Keratinocyte (primary cell): Measurements from ENCODE around the gene CTRB2. TPM values are rescaled to one million over a fixed set of nuclear protein-coding genes. Genes with fewer than 3 reads are reported as not detected.
"Not testable (repeated sequence)": the region's sequence is repeated elsewhere in the genome, so short reads cannot be mapped to it uniquely, and the experiment has no call there.

Source experiments
- DNase-seq: peaks from one replicate; pipeline ENCODE4 v3.0.0-alpha.2; 2011; ENCODE audit warnings: low read depth, missing footprints, low spot score
- FAIRE-seq: peaks from 2 replicates; lab custom pipeline; 2011; peaks lifted over from hg19 to GRCh38; lab: Jason Lieb, UNC
- H2AFZ ChIP-seq: 2 replicates; pipeline ENCODE4 v1.6.0; 2012; ENCODE audit warnings: low read length, control low read depth, inconsistent platforms; ENCODE audit not compliant: control insufficient read depth
- H3K27ac ChIP-seq: 2 replicates; pipeline ENCODE4 v1.5.1; 2011; ENCODE audit warnings: low read length; ENCODE audit not compliant: control insufficient read depth, insufficient read depth
- H3K27me3 ChIP-seq: 3 replicates; pipeline ENCODE4 v1.6.0; 2011; ENCODE audit warnings: low read length; ENCODE audit not compliant: control insufficient read depth, insufficient read depth; ENCODE audit errors: extremely low read depth
- H3K36me3 ChIP-seq, 2 experiments: 2 replicates in 1 of 2; 3 replicates in 1 of 2; pipeline ENCODE4 v1.5.1; 2011; ENCODE audit warnings: low read length in 2 of 2, mild to moderate bottlenecking in 1 of 2; ENCODE audit not compliant: control insufficient read depth in 2 of 2, insufficient read depth in 2 of 2; ENCODE audit errors: extremely low read depth in 1 of 2
- H3K4me1 ChIP-seq: 3 replicates; pipeline ENCODE4 v1.5.1; 2011; ENCODE audit warnings: low read length; ENCODE audit not compliant: control insufficient read depth, insufficient read depth; ENCODE audit errors: extremely low read depth
- H3K4me2 ChIP-seq: 3 replicates; pipeline ENCODE4 v1.6.0; 2011; ENCODE audit warnings: low read depth, low read length; ENCODE audit not compliant: control insufficient read depth, insufficient read depth; ENCODE audit errors: extremely low read depth
- H3K4me3 ChIP-seq, 3 experiments: fragments of 200-600 bp in 1 of 3; sonication (generic) in 1 of 3; 2 replicates in 2 of 3; 3 replicates in 1 of 3; pipeline ENCODE4 v1.5.1; 2011 to 2016; ENCODE audit warnings: low read length in 3 of 3, mild to moderate bottlenecking in 3 of 3, control low read depth in 2 of 3, inconsistent platforms in 1 of 3, low read depth in 1 of 3, mixed read lengths in 1 of 3, mixed run types in 1 of 3, moderate library complexity in 1 of 3; ENCODE audit not compliant: control insufficient read depth in 2 of 3, insufficient read depth in 2 of 3; ENCODE audit errors: extremely low read depth in 1 of 3
- H3K79me2 ChIP-seq: 2 replicates; pipeline ENCODE4 v1.6.0; 2012; ENCODE audit warnings: low read length; ENCODE audit not compliant: control insufficient read depth, insufficient read depth
- H3K9ac ChIP-seq: 3 replicates; pipeline ENCODE4 v1.6.0; 2011; ENCODE audit warnings: low read length; ENCODE audit not compliant: control insufficient read depth, insufficient read depth; ENCODE audit errors: extremely low read depth
- H3K9me1 ChIP-seq: 3 replicates; pipeline ENCODE4 v1.6.0; 2011; ENCODE audit warnings: low read length; ENCODE audit not compliant: control insufficient read depth, insufficient read depth; ENCODE audit errors: extremely low read depth
- H3K9me3 ChIP-seq: 2 replicates; pipeline ENCODE4 v1.5.1; 2012; ENCODE audit warnings: low read depth, low read length; ENCODE audit not compliant: control insufficient read depth
- H4K20me1 ChIP-seq: 3 replicates; pipeline ENCODE4 v1.6.0; 2011; ENCODE audit warnings: low read length; ENCODE audit not compliant: control insufficient read depth, insufficient read depth; ENCODE audit errors: extremely low read depth
- EZH2 ChIP-seq: IDR thresholded peaks from one replicate; pipeline ENCODE4 v1.6.1; 2012; ENCODE audit warnings: inconsistent platforms, mild to moderate bottlenecking, low read length, moderate library complexity
- dilution Hi-C: fragments of 300-500 bp; cut with MboI; formaldehyde crosslinking; loops from one replicate; pipeline ENCODE4 v1.7.0; 2020; ENCODE audit warnings: low sequenced_read_pairs; ENCODE audit not compliant: extremely low pct_ligation_motif_present
- polyA plus RNA-seq, 5 experiments: library from polyadenylated mRNA; depleted of rRNA in 3 of 5; stranded (reverse) in 3 of 5; stranded (forward) in 1 of 5; unstranded in 1 of 5; fragments of >200 nt; gene quantifications; 1 replicate in 1 of 5; 2 replicates in 3 of 5; 3 replicates in 1 of 5; pipeline versions ENCODE4 v1.2.1 to v1.2.3, GENCODE V29; 2011 to 2012; ENCODE audit warnings: missing spikeins in 2 of 5, low read depth in 1 of 5, low replicate concordance in 1 of 5
- TF ChIP-seq, protein P1 (sequence below), 3 experiments: IDR thresholded peaks in 1 of 3; conservative IDR thresholded peaks in 1 of 3; optimal IDR thresholded peaks in 1 of 3; 2 replicates in 2 of 3; 3 replicates in 1 of 3; pipeline versions ENCODE3 to v1.5.1; 2011; ENCODE audit warnings: low read length in 3 of 3, mild to moderate bottlenecking in 3 of 3, moderate library complexity in 2 of 3, control low read depth in 1 of 3, inconsistent platforms in 1 of 3; ENCODE audit not compliant: insufficient read depth in 2 of 3; ENCODE audit errors: extremely low read depth in 1 of 3

Gene CTRB2
- polyA plus RNA-seq, 1 donor (not counting 4 experiments of a cell fraction or from before 2014, with no cell fraction given), result not detected

DNA sequence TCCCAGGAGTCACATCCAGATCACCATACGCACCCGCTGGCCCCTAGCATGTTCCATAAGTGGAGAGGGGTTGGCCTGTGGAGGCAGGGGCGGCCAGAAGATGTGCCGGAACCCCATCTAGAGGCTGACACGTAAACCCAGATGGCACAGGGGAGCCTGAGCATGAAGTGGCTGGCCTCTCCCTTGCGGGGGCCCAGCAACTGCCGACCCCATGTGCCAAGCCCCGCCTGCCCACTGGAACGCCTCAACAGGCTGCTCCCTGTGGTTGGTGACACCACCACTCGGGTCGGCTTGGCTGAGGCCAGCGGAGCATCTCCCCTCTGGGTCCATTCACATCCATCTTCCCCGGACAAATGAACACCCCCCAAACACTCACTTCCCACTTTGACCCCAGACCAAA, 35.0 kb upstream of the CTRB2 start:
- dilution Hi-C loops, result loop anchor here (25.0 kb wide), 1 partner anchor 145 kb away; no protein-coding TSS in a partner anchor
- Histone ChIP-seq H3K4me1 (peaks cover 50% of the 10 kb centered on the region), H2AFZ (no peak overlapping the region), H3K4me2 (no peak overlapping the region), H3K79me2 (peaks cover 100% of the 10 kb centered on the region), H3K36me3 (peaks cover 37 to 53% of the 10 kb centered on the region in 2 experiments), H3K9me3 (no peaks in the 10 kb centered on the region), H3K9me1 (no peaks in the 10 kb centered on the region), H3K4me3 (no peak overlapping the region), H3K27ac (no peak overlapping the region), H3K9ac (no peak overlapping the region), H3K27me3 (no peaks in the 10 kb centered on the region), H4K20me1 (peaks cover 12% of the 10 kb centered on the region)
- DNase-seq (no peak), FAIRE-seq (no peak)
- TF ChIP-seq, protein P1, sequence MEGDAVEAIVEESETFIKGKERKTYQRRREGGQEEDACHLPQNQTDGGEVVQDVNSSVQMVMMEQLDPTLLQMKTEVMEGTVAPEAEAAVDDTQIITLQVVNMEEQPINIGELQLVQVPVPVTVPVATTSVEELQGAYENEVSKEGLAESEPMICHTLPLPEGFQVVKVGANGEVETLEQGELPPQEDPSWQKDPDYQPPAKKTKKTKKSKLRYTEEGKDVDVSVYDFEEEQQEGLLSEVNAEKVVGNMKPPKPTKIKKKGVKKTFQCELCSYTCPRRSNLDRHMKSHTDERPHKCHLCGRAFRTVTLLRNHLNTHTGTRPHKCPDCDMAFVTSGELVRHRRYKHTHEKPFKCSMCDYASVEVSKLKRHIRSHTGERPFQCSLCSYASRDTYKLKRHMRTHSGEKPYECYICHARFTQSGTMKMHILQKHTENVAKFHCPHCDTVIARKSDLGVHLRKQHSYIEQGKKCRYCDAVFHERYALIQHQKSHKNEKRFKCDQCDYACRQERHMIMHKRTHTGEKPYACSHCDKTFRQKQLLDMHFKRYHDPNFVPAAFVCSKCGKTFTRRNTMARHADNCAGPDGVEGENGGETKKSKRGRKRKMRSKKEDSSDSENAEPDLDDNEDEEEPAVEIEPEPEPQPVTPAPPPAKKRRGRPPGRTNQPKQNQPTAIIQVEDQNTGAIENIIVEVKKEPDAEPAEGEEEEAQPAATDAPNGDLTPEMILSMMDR (optimal IDR thresholded peaks at IDR 0.05 in 1 of 3, IDR thresholded peaks at IDR 0.05 in 1 of 3, conservative IDR thresholded peaks at IDR 0.05 in 1 of 3; ENCODE audit: extremely low read depth in 1 of 3, insufficient read depth in 2 of 3, low read length in 3 of 3), result no peak
- no peak for TF ChIP-seq EZH2

DNA sequence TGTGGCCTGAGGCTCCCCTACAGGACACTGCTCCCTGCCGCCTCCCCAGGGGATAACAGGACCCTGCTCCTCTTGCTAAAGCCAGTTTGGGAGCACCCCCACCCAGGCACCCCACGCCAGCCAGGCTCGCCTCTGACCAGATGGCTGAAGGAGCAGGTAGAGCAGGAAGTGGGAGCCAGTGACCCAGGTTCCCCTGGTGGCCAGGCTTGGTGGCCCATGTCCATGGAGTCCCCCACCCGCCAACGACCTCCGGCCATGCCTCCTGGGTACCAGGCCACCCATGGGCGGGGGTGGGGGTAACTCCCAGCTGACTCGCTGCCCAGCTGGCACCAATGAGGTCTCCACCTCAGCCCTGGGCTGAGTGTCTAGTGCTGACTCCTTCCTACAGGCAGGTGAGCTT, 34.5 kb upstream of the CTRB2 start:
- Histone ChIP-seq H3K9ac (no peak overlapping the region), H3K9me3 (no peaks in the 10 kb centered on the region), H3K27me3 (no peaks in the 10 kb centered on the region), H3K4me3 (no peak overlapping the region), H3K9me1 (no peaks in the 10 kb centered on the region), H3K4me1 (peaks cover 45% of the 10 kb centered on the region), H3K36me3 (peaks cover 39 to 52% of the 10 kb centered on the region in 2 experiments), H2AFZ (no peak overlapping the region), H3K4me2 (no peak overlapping the region), H3K27ac (no peak overlapping the region), H3K79me2 (peaks cover 100% of the 10 kb centered on the region), H4K20me1 (peaks cover 12% of the 10 kb centered on the region)
- no peak for FAIRE-seq
- dilution Hi-C loops, result loop anchor here (25.0 kb wide), 1 partner anchor 146 kb away; no protein-coding TSS in a partner anchor
- no peak for TF ChIP-seq EZH2
- TF ChIP-seq, protein P1 (optimal IDR thresholded peaks at IDR 0.05 in 1 of 3, IDR thresholded peaks at IDR 0.05 in 1 of 3, conservative IDR thresholded peaks at IDR 0.05 in 1 of 3; ENCODE audit: extremely low read depth in 1 of 3, insufficient read depth in 2 of 3, low read length in 3 of 3), result no peak
- no peak for DNase-seq

DNA sequence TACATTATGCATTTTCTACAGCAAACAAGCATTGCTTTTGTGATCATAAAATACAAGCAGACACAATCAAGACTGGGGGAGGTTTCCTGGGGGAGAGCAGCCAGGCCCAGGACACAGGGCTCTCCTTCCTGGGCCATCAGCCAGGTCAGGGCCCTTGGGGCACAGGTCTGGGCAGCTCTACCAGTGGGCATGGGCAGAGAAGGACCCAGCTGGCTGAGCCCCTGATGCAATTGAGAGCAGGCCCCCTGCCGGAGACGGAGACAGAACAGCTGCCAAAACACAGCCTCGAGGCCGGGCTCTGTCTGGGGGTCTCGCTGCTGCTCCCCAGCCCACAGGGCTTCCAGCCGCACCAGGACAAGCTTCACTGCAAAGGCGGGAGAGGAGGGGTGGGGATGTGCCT, 33.7 kb upstream of the CTRB2 start:
- Histone ChIP-seq H3K36me3 (peaks cover 42 to 57% of the 10 kb centered on the region in 2 experiments), H3K4me1 (peaks cover 38% of the 10 kb centered on the region), H4K20me1 (peaks cover 12% of the 10 kb centered on the region), H3K79me2 (peaks cover 99% of the 10 kb centered on the region)
- H3K4me2 ChIP-seq, DNase-seq, H3K9me1 ChIP-seq, H3K9me3 ChIP-seq, H3K9ac ChIP-seq, H3K27ac ChIP-seq, H2AFZ ChIP-seq, H3K27me3 ChIP-seq, H3K4me3 ChIP-seq, FAIRE-seq: not testable (repeated sequence)
- dilution Hi-C loops, result loop anchor here (25.0 kb wide), 1 partner anchor 147 kb away; no protein-coding TSS in a partner anchor
